ENCODE results near the gene EIF2D. TPM values are rescaled to one million over a fixed set of nuclear protein-coding genes. Genes with fewer than 3 reads are reported as not detected.
A peak's percentile ranks its signal among the peaks of the same experiment; 100 is the strongest.

The EIF2D gene
- total and polyA plus RNA-seq, 9 of the 15 experiments (the other 6 are each of a cell fraction or from before 2014, with no cell fraction given) = 81.1 to 138 (median 93.9) TPM

DNA sequence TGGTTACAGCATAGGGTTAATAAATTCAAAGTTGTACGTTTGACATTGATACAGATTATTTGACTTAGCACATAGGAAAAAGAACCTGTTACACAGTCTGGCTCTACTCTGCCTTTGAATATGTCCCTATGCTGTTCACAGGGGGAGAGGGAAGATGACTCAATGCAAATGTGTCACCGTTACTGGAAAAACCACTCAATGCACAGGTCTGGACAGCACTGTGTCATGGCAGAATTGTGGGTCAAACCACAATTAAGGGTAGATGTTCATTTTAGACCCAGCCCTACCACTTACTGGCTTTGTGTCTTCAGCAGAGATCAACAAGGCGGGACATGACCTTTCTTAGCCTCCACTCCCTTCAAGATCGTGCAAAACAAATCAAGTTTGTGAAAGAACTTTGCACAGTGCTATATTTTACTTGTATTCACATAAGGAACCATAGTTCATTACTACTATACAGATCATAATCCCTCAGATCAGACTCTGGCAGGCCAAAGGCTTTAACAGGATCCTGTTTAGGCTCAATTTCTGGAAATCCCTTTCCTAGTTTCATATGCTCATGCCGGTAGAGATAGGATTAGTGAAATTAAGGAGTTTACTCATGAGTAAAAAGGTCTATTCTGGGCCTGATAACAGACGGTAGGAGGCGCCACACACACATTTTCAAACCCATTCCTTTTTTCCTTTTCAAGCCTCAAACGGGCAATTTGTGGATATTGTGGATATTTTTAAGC lies 22.1 kb downstream of the EIF2D start (continued):
- TF ChIP-seq, protein P1, sequence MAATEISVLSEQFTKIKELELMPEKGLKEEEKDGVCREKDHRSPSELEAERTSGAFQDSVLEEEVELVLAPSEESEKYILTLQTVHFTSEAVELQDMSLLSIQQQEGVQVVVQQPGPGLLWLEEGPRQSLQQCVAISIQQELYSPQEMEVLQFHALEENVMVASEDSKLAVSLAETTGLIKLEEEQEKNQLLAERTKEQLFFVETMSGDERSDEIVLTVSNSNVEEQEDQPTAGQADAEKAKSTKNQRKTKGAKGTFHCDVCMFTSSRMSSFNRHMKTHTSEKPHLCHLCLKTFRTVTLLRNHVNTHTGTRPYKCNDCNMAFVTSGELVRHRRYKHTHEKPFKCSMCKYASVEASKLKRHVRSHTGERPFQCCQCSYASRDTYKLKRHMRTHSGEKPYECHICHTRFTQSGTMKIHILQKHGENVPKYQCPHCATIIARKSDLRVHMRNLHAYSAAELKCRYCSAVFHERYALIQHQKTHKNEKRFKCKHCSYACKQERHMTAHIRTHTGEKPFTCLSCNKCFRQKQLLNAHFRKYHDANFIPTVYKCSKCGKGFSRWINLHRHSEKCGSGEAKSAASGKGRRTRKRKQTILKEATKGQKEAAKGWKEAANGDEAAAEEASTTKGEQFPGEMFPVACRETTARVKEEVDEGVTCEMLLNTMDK (IDR thresholded peaks at IDR 0.05; ENCODE audit: borderline replicate concordance, insufficient read depth, low read depth, low read length, poor library complexity, severe bottlenecking) = peak; percentile 27
- TF ChIP-seq SMARCA5 (IDR thresholded peaks at IDR 0.05) (no peak), BACH1 (tag; IDR thresholded peaks at IDR 0.05) (0 out of 2 replicates have a peak, but pooled peaks have one; percentile 40), TEAD4 (IDR thresholded peaks at IDR 0.05; ENCODE audit: low read length) (peak; percentile 52; the same call in 1 of the 2 replicates), TEAD4 (CRISPR knock-in tag; IDR thresholded peaks at IDR 0.05; ENCODE audit: borderline replicate concordance) (no peak), NFE2 (IDR thresholded peaks at IDR 0.05; ENCODE audit: low read depth) (peak; percentile 35; the same call in 1 of the 2 replicates), NR3C1 (CRISPR knock-in tag; IDR thresholded peaks at IDR 0.05) (no peak), ZNF707 (CRISPR knock-in tag; conservative IDR thresholded peaks at IDR 0.05) (no peak), BCOR (IDR thresholded peaks at IDR 0.05) (no peak), NR2C2 (CRISPR knock-in tag; IDR thresholded peaks at IDR 0.05) (no peak; the same call in 1 of the 2 replicates), NR2C2 (tag; IDR thresholded peaks at IDR 0.05) (peak; percentile 80; the same call in 1 of the 2 replicates), SOX6 (IDR thresholded peaks at IDR 0.05) (no peak), CEBPG (CRISPR knock-in tag; IDR thresholded peaks at IDR 0.05) (no peak), CEBPG (tag; conservative IDR thresholded peaks at IDR 0.05 in 1 of 2, IDR thresholded peaks at IDR 0.05 in 1 of 2) (peak in 1 of 2 experiments; percentile 31; a peak in 1 of 4 replicates), POLR3G (IDR thresholded peaks at IDR 0.05; ENCODE audit: extremely low read depth, insufficient read length, insufficient replicate concordance) (no peak), ZNF584 (CRISPR knock-in tag; IDR thresholded peaks at IDR 0.05; ENCODE audit: low read depth) (no peak)
- TF ChIP-seq, protein P2, sequence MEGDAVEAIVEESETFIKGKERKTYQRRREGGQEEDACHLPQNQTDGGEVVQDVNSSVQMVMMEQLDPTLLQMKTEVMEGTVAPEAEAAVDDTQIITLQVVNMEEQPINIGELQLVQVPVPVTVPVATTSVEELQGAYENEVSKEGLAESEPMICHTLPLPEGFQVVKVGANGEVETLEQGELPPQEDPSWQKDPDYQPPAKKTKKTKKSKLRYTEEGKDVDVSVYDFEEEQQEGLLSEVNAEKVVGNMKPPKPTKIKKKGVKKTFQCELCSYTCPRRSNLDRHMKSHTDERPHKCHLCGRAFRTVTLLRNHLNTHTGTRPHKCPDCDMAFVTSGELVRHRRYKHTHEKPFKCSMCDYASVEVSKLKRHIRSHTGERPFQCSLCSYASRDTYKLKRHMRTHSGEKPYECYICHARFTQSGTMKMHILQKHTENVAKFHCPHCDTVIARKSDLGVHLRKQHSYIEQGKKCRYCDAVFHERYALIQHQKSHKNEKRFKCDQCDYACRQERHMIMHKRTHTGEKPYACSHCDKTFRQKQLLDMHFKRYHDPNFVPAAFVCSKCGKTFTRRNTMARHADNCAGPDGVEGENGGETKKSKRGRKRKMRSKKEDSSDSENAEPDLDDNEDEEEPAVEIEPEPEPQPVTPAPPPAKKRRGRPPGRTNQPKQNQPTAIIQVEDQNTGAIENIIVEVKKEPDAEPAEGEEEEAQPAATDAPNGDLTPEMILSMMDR (IDR thresholded peaks at IDR 0.05 in 2 of 3, conservative IDR thresholded peaks at IDR 0.05 in 1 of 3; ENCODE audit: insufficient read depth in 2 of 3, low read depth in 1 of 3, low read length in 3 of 3) = peak; percentile 46 to 80 (median 75); a peak in 5 of 6 replicates
- TF ChIP-seq, protein P3, sequence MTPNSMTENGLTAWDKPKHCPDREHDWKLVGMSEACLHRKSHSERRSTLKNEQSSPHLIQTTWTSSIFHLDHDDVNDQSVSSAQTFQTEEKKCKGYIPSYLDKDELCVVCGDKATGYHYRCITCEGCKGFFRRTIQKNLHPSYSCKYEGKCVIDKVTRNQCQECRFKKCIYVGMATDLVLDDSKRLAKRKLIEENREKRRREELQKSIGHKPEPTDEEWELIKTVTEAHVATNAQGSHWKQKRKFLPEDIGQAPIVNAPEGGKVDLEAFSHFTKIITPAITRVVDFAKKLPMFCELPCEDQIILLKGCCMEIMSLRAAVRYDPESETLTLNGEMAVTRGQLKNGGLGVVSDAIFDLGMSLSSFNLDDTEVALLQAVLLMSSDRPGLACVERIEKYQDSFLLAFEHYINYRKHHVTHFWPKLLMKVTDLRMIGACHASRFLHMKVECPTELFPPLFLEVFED (CRISPR knock-in tag; conservative IDR thresholded peaks at IDR 0.05) = no peak
- TF ChIP-seq, protein P4, sequence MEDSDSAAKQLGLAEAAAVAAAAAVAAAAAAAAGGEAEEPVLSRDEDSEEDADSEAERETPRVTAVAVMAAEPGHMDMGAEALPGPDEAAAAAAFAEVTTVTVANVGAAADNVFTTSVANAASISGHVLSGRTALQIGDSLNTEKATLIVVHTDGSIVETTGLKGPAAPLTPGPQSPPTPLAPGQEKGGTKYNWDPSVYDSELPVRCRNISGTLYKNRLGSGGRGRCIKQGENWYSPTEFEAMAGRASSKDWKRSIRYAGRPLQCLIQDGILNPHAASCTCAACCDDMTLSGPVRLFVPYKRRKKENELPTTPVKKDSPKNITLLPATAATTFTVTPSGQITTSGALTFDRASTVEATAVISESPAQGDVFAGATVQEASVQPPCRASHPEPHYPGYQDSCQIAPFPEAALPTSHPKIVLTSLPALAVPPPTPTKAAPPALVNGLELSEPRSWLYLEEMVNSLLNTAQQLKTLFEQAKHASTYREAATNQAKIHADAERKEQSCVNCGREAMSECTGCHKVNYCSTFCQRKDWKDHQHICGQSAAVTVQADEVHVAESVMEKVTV (CRISPR knock-in tag; IDR thresholded peaks at IDR 0.05) = peak; percentile 45; the same call in 1 of the 2 replicates
